Measurements from ENCODE around the gene NUCKS1.
"Not testable (repeated sequence)": the region's sequence is repeated elsewhere in the genome, so short reads cannot be mapped to it uniquely, and the experiment has no call there.

The NUCKS1 gene

GRCh38 chr1:205729945-205730610 is 19.9 kb downstream of the NUCKS1 start:
- H4K20me1 ChIP-seq (ENCODE audit: insufficient read depth, low read length), result no peaks in the 10 kb centered on the region
- peaks cover 63% of the 10 kb centered on the region for H3K36me3 ChIP-seq (ENCODE audit: insufficient read depth, low read length)
- H3F3A ChIP-seq (ENCODE audit: insufficient read depth, low read length), result no peaks in the 10 kb centered on the region
- no peak overlapping the region for H3K9ac ChIP-seq (ENCODE audit: low read length)
- H2AFZ ChIP-seq (ENCODE audit: low read length), result no peak overlapping the region
- no peak overlapping the region for H3K4me2 ChIP-seq (ENCODE audit: low read length)
- H3K9me2 ChIP-seq (ENCODE audit: low read depth, low read length), result no peaks in the 10 kb centered on the region
- H3K27ac ChIP-seq (ENCODE audit: low read depth, low read length, poor library complexity, severe bottlenecking), result no peak overlapping the region
- H3K4me3 ChIP-seq (ENCODE audit: low read depth, low read length, poor library complexity, severe bottlenecking), result no peak overlapping the region
- TF ChIP-seq CTCF (IDR thresholded peaks at IDR 0.05; ENCODE audit: low read length), result no peak
- TF ChIP-seq EZH2 (IDR thresholded peaks at IDR 0.05; ENCODE audit: borderline replicate concordance, low read length), result no peak
- peaks cover 52% of the 10 kb centered on the region for H3K79me2 ChIP-seq (ENCODE audit: insufficient read depth, low read length)
- no peaks in the 10 kb centered on the region for H3K9me3 ChIP-seq (ENCODE audit: low read length)
- H3K4me1 ChIP-seq (ENCODE audit: insufficient read depth, low read length, severe bottlenecking), result no peaks in the 10 kb centered on the region
- H3K27me3 ChIP-seq (ENCODE audit: insufficient read depth, low read length), result no peaks in the 10 kb centered on the region

- H3K9ac ChIP-seq (ENCODE audit: low read length), result no peak overlapping the region
- no peaks in the 10 kb centered on the region for H3K27me3 ChIP-seq (ENCODE audit: insufficient read depth, low read length)
- H3K9me2 ChIP-seq (ENCODE audit: low read depth, low read length), result no peaks in the 10 kb centered on the region
- no peak overlapping the region for H3K4me3 ChIP-seq (ENCODE audit: low read depth, low read length, poor library complexity, severe bottlenecking)
- H3K4me2 ChIP-seq (ENCODE audit: low read length), result no peak overlapping the region
- peaks cover 25% of the 10 kb centered on the region for H3K79me2 ChIP-seq (ENCODE audit: insufficient read depth, low read length)
- no peaks in the 10 kb centered on the region for H4K20me1 ChIP-seq (ENCODE audit: insufficient read depth, low read length)
- no peaks in the 10 kb centered on the region for H3K9me3 ChIP-seq (ENCODE audit: low read length)
- TF ChIP-seq CTCF (IDR thresholded peaks at IDR 0.05; ENCODE audit: low read length) (no peak), EZH2 (IDR thresholded peaks at IDR 0.05; ENCODE audit: borderline replicate concordance, low read length) (no peak)
- H3F3A ChIP-seq (ENCODE audit: insufficient read depth, low read length), result no peaks in the 10 kb centered on the region
- H2AFZ ChIP-seq (ENCODE audit: low read length), result no peak overlapping the region
- H3K4me1 ChIP-seq (ENCODE audit: insufficient read depth, low read length, severe bottlenecking), result no peaks in the 10 kb centered on the region
- H3K27ac ChIP-seq (ENCODE audit: low read depth, low read length, poor library complexity, severe bottlenecking), result no peak overlapping the region
- peaks cover 80% of the 10 kb centered on the region for H3K36me3 ChIP-seq (ENCODE audit: insufficient read depth, low read length)
Measured at GRCh38 chr1:205726619-205727125, 23.3 kb downstream of the NUCKS1 start.

GRCh38 chr1:205725514-205725913 is 24.5 kb downstream of the NUCKS1 start:
- Histone ChIP-seq H3K4me1 (ENCODE audit: insufficient read depth, low read length, severe bottlenecking) (no peaks in the 10 kb centered on the region), H3K36me3 (ENCODE audit: insufficient read depth, low read length) (peaks cover 82% of the 10 kb centered on the region)

GRCh38 chr1:205720740-205721139 is 29.2 kb downstream of the NUCKS1 start:
- not testable (repeated sequence) for H3K27ac ChIP-seq (ENCODE audit: low read depth, low read length, poor library complexity, severe bottlenecking); H4K20me1 ChIP-seq (ENCODE audit: insufficient read depth, low read length); H3K9ac ChIP-seq (ENCODE audit: low read length); H3K9me3 ChIP-seq (ENCODE audit: low read length); H3K4me1 ChIP-seq (ENCODE audit: insufficient read depth, low read length, severe bottlenecking); H3K4me2 ChIP-seq (ENCODE audit: low read length); H3K9me2 ChIP-seq (ENCODE audit: low read depth, low read length); H2AFZ ChIP-seq (ENCODE audit: low read length); H3K79me2 ChIP-seq (ENCODE audit: insufficient read depth, low read length); H3K27me3 ChIP-seq (ENCODE audit: insufficient read depth, low read length); H3K4me3 ChIP-seq (ENCODE audit: low read depth, low read length, poor library complexity, severe bottlenecking); H3F3A ChIP-seq (ENCODE audit: insufficient read depth, low read length)
- peaks cover 92% of the 10 kb centered on the region for H3K36me3 ChIP-seq (ENCODE audit: insufficient read depth, low read length)

More at GRCh38 chr1:205725514-205725913, 24.5 kb downstream of the NUCKS1 start:
- H3K27me3 ChIP-seq (ENCODE audit: insufficient read depth, low read length), result no peaks in the 10 kb centered on the region
- peaks cover 15% of the 10 kb centered on the region for H3K79me2 ChIP-seq (ENCODE audit: insufficient read depth, low read length)
- H3F3A ChIP-seq (ENCODE audit: insufficient read depth, low read length), result no peaks in the 10 kb centered on the region
- H3K9me2 ChIP-seq (ENCODE audit: low read depth, low read length), result no peaks in the 10 kb centered on the region
- H3K4me2 ChIP-seq (ENCODE audit: low read length), result no peak overlapping the region
- no peak overlapping the region for H3K9ac ChIP-seq (ENCODE audit: low read length)
- TF ChIP-seq EZH2 (IDR thresholded peaks at IDR 0.05; ENCODE audit: borderline replicate concordance, low read length) (no peak), CTCF (IDR thresholded peaks at IDR 0.05; ENCODE audit: low read length) (no peak)
- no peaks in the 10 kb centered on the region for H3K9me3 ChIP-seq (ENCODE audit: low read length)
- H2AFZ ChIP-seq (ENCODE audit: low read length), result no peak overlapping the region
- no peak overlapping the region for H3K4me3 ChIP-seq (ENCODE audit: low read depth, low read length, poor library complexity, severe bottlenecking)
- no peak overlapping the region for H3K27ac ChIP-seq (ENCODE audit: low read depth, low read length, poor library complexity, severe bottlenecking)
- no peaks in the 10 kb centered on the region for H4K20me1 ChIP-seq (ENCODE audit: insufficient read depth, low read length)

Data from OCI-LY1 (cell line).